DND-41 (cell line): ENCODE results near the gene GM2A.

Experiments
- CTCF ChIP-seq: IDR thresholded peaks from 2 replicates; pipeline ENCODE4 v1.5.1; 2012; ENCODE audit warnings: borderline replicate concordance, low read length, moderate library complexity, mild to moderate bottlenecking; ENCODE audit not compliant: poor library complexity, severe bottlenecking; ENCODE audit errors: extremely low read depth
- EZH2 ChIP-seq: IDR thresholded peaks from 3 replicates; pipeline ENCODE4 v1.6.1; 2012; ENCODE audit warnings: borderline replicate concordance, low read depth, mild to moderate bottlenecking, moderate library complexity, low read length, inconsistent platforms; ENCODE audit not compliant: severe bottlenecking

GRCh38 chr5:151253605-151253950 lies 593 bp downstream of the GM2A start:
- TF ChIP-seq CTCF (no peak), EZH2 (no peak)
